Tibial nerve (tissue), 4 donors: ENCODE data around the gene IQCM. TPM values are rescaled to one million over a fixed set of nuclear protein-coding genes. Genes with fewer than 3 reads are reported as not detected.

Source experiments
- DNase-seq, 2 donors: peaks; one replicate each; pipeline ENCODE4 v3.0.0-alpha.2; 2019; ENCODE audit warnings: low spot score in 2 of 2
- H3K27ac ChIP-seq, 4 donors: fragments of 200-600 bp; sonication (generic) in 3 of 4; one replicate each; pipeline ENCODE4 v1.5.1; 2017 to 2019; ENCODE audit warnings: mild to moderate bottlenecking in 1 of 4
- H3K27me3 ChIP-seq, 2 donors: fragments of 200-600 bp; sonication (generic) in 1 of 2; one replicate each; pipeline versions ENCODE4 v1.5.1 to v1.6.0; 2017 to 2019
- H3K36me3 ChIP-seq, 3 donors: fragments of 200-600 bp; sonication (generic); one replicate each; pipeline ENCODE4 v1.5.1; 2018 to 2019
- H3K4me1 ChIP-seq, 4 donors: fragments of 200-600 bp; sonication (generic) in 3 of 4; one replicate each; pipeline ENCODE4 v1.5.1; 2017 to 2019
- H3K4me3 ChIP-seq, 4 donors: fragments of 200-600 bp; sonication (generic) in 3 of 4; one replicate each; pipeline ENCODE4 v1.5.1; 2017 to 2019; ENCODE audit warnings: mild to moderate bottlenecking in 1 of 4, moderate library complexity in 1 of 4
- H3K9me3 ChIP-seq, 4 donors: fragments of 200-600 bp; sonication (generic) in 3 of 4; one replicate each; pipeline ENCODE4 v1.5.1; 2017 to 2019
- CTCF ChIP-seq, 5 experiments: fragments of 200-600 bp in 3 of 5; fragments of 450-650 bp in 2 of 5; sonication (generic) in 3 of 5; IDR thresholded peaks; one replicate each; pipeline ENCODE4 v1.5.1; 2016 to 2019; ENCODE audit warnings: antibody characterized with exemption in 5 of 5, mild to moderate bottlenecking in 3 of 5, moderate library complexity in 2 of 5
- EP300 ChIP-seq, 2 donors: sonication (generic); formaldehyde crosslinking; IDR thresholded peaks; one replicate each; pipeline ENCODE4 v1.6.1; 2017; ENCODE audit warnings: antibody characterized with exemption in 2 of 2, mild to moderate bottlenecking in 1 of 2
- POLR2A ChIP-seq, 2 donors: fragments of 450-650 bp; IDR thresholded peaks; one replicate each; pipeline ENCODE4 v1.6.1; 2017; ENCODE audit warnings: antibody characterized with exemption in 2 of 2, mild to moderate bottlenecking in 2 of 2, moderate library complexity in 2 of 2
- WGBS, 2 donors: methylation state at CpG; one replicate each; pipeline ENCODE4 v1.1.5; 2018; 5-methylcytosine and 5-hydroxymethylcytosine counted together
- total RNA-seq, 4 donors: library from RNA; depleted of rRNA; stranded (reverse); fragments of >200 nt; gene quantifications; one replicate each; pipeline ENCODE4 v1.1.0, GENCODE V29; 2016

Gene IQCM
- total RNA-seq, 4 donors from 2014 or later, result not detected

DNA sequence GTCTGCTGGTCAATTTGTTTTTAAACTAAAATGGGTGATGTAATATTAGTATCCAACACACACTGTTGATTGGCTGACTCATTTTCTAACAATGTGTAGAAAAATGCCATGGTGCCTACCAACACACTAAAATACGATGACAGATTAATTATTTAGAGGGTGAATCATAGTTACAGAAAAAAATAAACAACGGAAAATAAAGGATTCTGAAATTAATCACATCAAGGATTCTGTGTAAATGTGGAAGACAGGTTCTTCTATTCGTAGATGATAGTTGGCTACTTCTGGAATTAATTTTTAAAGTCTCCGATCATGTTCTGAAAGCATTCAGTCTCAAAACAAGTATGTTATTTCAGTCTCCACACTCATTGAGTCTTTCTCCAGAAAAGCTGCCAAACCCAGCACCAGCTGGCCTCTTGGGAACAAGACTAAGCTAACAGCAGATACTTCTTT is 8.2 kb upstream of the IQCM start:
- H3K27ac ChIP-seq, result no peak overlapping the region
- H3K36me3 ChIP-seq, result no peaks in the 10 kb centered on the region
- no peaks in the 10 kb centered on the region for H3K27me3 ChIP-seq
- DNase-seq, result no peak
- H3K4me1 ChIP-seq, result peaks cover 0 to 11% (median 0%) of the 10 kb centered on the region in 4 donors
- no peaks in the 10 kb centered on the region for H3K9me3 ChIP-seq
- 28 to 34% methylated on average over 4 of the region's 4 CpGs for WGBS, 2 donors
- TF ChIP-seq CTCF (IDR thresholded peaks at IDR 0.05) (no peak), EP300 (IDR thresholded peaks at IDR 0.05) (no peak), POLR2A (IDR thresholded peaks at IDR 0.05) (no peak)
- H3K4me3 ChIP-seq, result no peak overlapping the region

GRCh38 chr4:149801416-149801815 is 14.2 kb downstream of the IQCM start:
- no peak for TF ChIP-seq POLR2A (IDR thresholded peaks at IDR 0.05)
- no peak for TF ChIP-seq EP300 (IDR thresholded peaks at IDR 0.05)
- TF ChIP-seq CTCF (IDR thresholded peaks at IDR 0.05), result no peak
- DNase-seq, result no peak
- Histone ChIP-seq H3K27me3 (no peaks in the 10 kb centered on the region), H3K4me1 (no peaks in the 10 kb centered on the region), H3K4me3 (no peak overlapping the region), H3K27ac (no peak overlapping the region), H3K9me3 (no peaks in the 10 kb centered on the region), H3K36me3 (no peaks in the 10 kb centered on the region)
- WGBS, 2 donors, result 24 to 26% methylated on average over 2 of the region's 2 CpGs

GRCh38 chr4:149799546-149799945 is 16.1 kb downstream of the IQCM start:
- Histone ChIP-seq H3K27ac (no peak overlapping the region), H3K4me3 (no peak overlapping the region), H3K4me1 (no peaks in the 10 kb centered on the region), H3K9me3 (no peaks in the 10 kb centered on the region), H3K27me3 (no peaks in the 10 kb centered on the region), H3K36me3 (no peaks in the 10 kb centered on the region)
- TF ChIP-seq EP300 (IDR thresholded peaks at IDR 0.05) (no peak), CTCF (IDR thresholded peaks at IDR 0.05) (no peak), POLR2A (IDR thresholded peaks at IDR 0.05) (no peak)
- no peak for DNase-seq
- 86 to 94% methylated on average over 1 of the region's 1 CpG for WGBS, 2 donors

GRCh38 chr4:149796381-149796780 is 19.3 kb downstream of the IQCM start:
- H3K36me3 ChIP-seq, result no peaks in the 10 kb centered on the region
- no peak for DNase-seq
- H3K4me1 ChIP-seq, result no peaks in the 10 kb centered on the region
- TF ChIP-seq CTCF (IDR thresholded peaks at IDR 0.05), result no peak
- no peak for TF ChIP-seq EP300 (IDR thresholded peaks at IDR 0.05)
- no peak for TF ChIP-seq POLR2A (IDR thresholded peaks at IDR 0.05)
- no peaks in the 10 kb centered on the region for H3K27me3 ChIP-seq
- no peak overlapping the region for H3K4me3 ChIP-seq
- no peaks in the 10 kb centered on the region for H3K9me3 ChIP-seq
- no peak overlapping the region for H3K27ac ChIP-seq

- no peak overlapping the region for H3K27ac ChIP-seq
- 55% methylated on average over 4 of the region's 4 CpGs for WGBS, 2 donors
Measured at GRCh38 chr4:149795256-149795655, 20.4 kb downstream of the IQCM start.

More at GRCh38 chr4:149795256-149795655, 20.4 kb downstream of the IQCM start:
- Histone ChIP-seq H3K4me1 (no peaks in the 10 kb centered on the region), H3K27me3 (no peaks in the 10 kb centered on the region), H3K9me3 (no peaks in the 10 kb centered on the region), H3K36me3 (no peaks in the 10 kb centered on the region), H3K4me3 (no peak overlapping the region)
- DNase-seq, result no peak
- TF ChIP-seq CTCF (IDR thresholded peaks at IDR 0.05) (no peak), POLR2A (IDR thresholded peaks at IDR 0.05) (no peak), EP300 (IDR thresholded peaks at IDR 0.05) (no peak)
